ENCODE data around the gene CDKN2B.
"Not testable (repeated sequence)": the region's sequence is repeated elsewhere in the genome, so short reads cannot be mapped to it uniquely, and the experiment has no call there.

The CDKN2B gene

GRCh38 chr9:22008717-22009505, at the start of gene CDKN2B:
Gene CDKN2B, minus strand, starts transcription at chr9:22009305. Its CDS starts 352 bp downstream, at chr9:22008953.
- peak; percentile 91 for DNase-seq (ENCODE audit: low read depth)

- not testable (repeated sequence) for DNase-seq (ENCODE audit: low read depth)
Observed at GRCh38 chr9:22057972-22058371, 48.9 kb upstream of the CDKN2B start.

GRCh38 chr9:22056402-22056801, 47.3 kb upstream of the CDKN2B start:
- no peak for DNase-seq (ENCODE audit: low read depth)

GRCh38 chr9:22055090-22055489, 46.0 kb upstream of the CDKN2B start:
- peak; percentile 47 for DNase-seq (ENCODE audit: low read depth)

- DNase-seq (ENCODE audit: low read depth): no peak
Observed at GRCh38 chr9:22054529-22054928, 45.4 kb upstream of the CDKN2B start.

- DNase-seq (ENCODE audit: low read depth): peak; percentile 74
Observed at GRCh38 chr9:22054076-22054475, 45.0 kb upstream of the CDKN2B start.

GRCh38 chr9:22053178-22053577, 44.1 kb upstream of the CDKN2B start:
- no peak for DNase-seq (ENCODE audit: low read depth)

GRCh38 chr9:22052376-22052945, 43.4 kb upstream of the CDKN2B start:
- peak; percentile 99 for DNase-seq (ENCODE audit: low read depth)

GRCh38 chr9:22050924-22051323, 41.8 kb upstream of the CDKN2B start:
- no peak for DNase-seq (ENCODE audit: low read depth)

- peak; percentile 78 for DNase-seq (ENCODE audit: low read depth)
Observed at GRCh38 chr9:22049411-22049810, 40.3 kb upstream of the CDKN2B start.

GRCh38 chr9:22047596-22047995, 38.5 kb upstream of the CDKN2B start:
- peak; percentile 67 for DNase-seq (ENCODE audit: low read depth)

GRCh38 chr9:22046243-22046885, 37.3 kb upstream of the CDKN2B start:
- DNase-seq (ENCODE audit: low read depth): no peak

GRCh38 chr9:22045423-22045822, 36.3 kb upstream of the CDKN2B start:
- DNase-seq (ENCODE audit: low read depth): no peak

- DNase-seq (ENCODE audit: low read depth): peak; percentile 93
Observed at GRCh38 chr9:22044583-22044982, 35.5 kb upstream of the CDKN2B start.

- DNase-seq (ENCODE audit: low read depth): no peak
Observed at GRCh38 chr9:22043928-22044327, 34.8 kb upstream of the CDKN2B start.

GRCh38 chr9:22041775-22042174, 32.7 kb upstream of the CDKN2B start:
- peak; percentile 63 for DNase-seq (ENCODE audit: low read depth)

GRCh38 chr9:22041344-22041743, 32.2 kb upstream of the CDKN2B start:
- DNase-seq (ENCODE audit: low read depth): no peak

- DNase-seq (ENCODE audit: low read depth): peak; percentile 86
Observed at GRCh38 chr9:22040760-22041159, 31.7 kb upstream of the CDKN2B start.

- DNase-seq (ENCODE audit: low read depth): peak; percentile 69
Observed at GRCh38 chr9:22039258-22039657, 30.2 kb upstream of the CDKN2B start.

- DNase-seq (ENCODE audit: low read depth): peak; percentile 86
Observed at GRCh38 chr9:22037954-22038690, 29.0 kb upstream of the CDKN2B start.

GRCh38 chr9:22036866-22037626, 27.9 kb upstream of the CDKN2B start:
- DNase-seq (ENCODE audit: low read depth): peak; percentile 69

GRCh38 chr9:22035591-22036011, 26.5 kb upstream of the CDKN2B start:
- peak; percentile 43 for DNase-seq (ENCODE audit: low read depth)

Data from amniotic epithelial cell (primary cell).